DMS114 treated with DMSO at 0.1 percent for 48 hours (cell line): ENCODE measurements around the gene DENND11.

Experiments used
- DNase-seq: peaks from one replicate; lab custom pipeline; 2025; ENCODE audit not compliant: unreplicated experiment; lab: John Stamatoyannopoulos, UW

Gene DENND11, protein sequence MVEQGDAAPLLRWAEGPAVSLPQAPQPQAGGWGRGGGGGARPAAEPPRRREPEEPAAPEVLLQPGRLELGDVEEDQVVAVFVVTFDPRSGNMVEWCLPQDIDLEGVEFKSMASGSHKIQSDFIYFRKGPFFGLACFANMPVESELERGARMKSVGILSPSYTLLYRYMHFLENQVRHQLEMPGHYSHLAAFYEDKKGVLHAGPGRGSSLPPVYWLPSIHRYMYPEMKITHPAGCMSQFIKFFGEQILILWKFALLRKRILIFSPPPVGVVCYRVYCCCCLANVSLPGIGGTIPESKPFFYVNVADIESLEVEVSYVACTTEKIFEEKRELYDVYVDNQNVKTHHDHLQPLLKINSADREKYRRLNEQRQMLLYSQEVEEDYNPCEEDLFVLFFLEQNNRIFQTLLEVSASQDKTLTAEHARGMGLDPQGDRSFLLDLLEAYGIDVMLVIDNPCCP

DNA sequence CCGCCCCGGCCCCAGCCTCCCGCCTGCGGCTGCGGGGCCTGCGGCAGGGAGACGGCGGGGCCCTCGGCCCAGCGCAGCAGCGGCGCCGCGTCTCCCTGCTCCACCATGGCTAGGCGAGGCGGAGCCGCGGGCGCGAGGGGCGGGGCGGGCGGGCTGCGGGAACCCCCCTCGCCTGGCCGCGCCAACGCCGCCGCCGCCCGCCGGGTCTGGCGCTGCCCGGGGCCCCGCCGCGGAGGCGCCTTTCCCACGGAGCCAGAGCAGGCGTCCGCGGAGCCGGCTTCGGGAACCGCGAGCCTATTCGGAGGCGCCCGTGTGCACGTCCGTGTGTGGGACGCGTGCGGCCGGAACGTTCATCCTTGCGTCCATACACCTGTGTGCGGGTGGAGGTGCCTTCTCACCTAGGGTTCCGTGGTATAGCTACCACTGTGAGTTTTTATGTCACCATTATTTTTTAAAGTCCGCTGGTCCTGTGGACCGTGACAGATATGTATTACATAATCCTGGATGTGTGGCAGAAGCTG lies at the start of gene DENND11:
TSS of gene DENND11 (minus strand) at position 120 of the 521 bp plus-strand sequence. CDS start at position 107, 13 bp downstream.
- DNase-seq, result no peak

DNA sequence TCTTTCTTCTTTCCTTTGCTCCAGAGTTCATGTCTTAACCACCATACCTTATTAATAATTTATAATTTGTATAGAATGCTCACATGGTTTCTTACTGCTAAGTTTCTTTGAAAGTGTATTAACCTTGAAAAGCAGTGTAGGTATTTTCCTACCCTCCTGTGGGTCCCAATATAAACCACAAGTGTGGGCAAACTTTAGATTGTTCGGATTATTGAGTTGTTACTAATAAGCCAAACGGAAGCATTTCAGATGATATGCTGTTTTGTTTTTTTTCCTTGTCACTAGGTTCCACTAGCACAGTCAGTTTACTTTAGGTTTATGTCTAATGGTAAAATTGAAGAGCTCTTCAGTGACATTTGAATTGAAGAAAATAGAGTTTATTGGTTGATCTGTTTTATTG lies 46.4 kb upstream of the DENND11 start:
- DNase-seq, result no peak

DNA sequence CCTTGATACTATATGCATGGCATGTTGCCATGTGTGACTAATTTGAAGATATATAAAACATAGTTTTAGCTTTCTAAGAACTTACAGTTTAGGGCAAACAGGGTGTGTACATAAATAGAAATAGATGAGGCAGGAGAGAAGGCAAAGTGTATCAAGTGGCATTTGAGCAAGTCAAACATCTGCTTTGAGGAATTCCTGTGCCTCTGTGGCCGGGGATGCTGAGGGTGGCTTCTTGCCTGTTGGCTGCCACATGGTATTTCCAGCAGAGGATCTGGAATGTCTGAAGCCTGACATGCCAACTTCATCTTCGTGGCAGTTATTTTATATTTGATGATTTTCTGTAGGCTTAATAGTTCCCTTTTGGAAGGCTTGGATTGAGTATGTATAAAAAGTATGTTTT lies 42.2 kb upstream of the DENND11 start:
- no peak for DNase-seq

DNA sequence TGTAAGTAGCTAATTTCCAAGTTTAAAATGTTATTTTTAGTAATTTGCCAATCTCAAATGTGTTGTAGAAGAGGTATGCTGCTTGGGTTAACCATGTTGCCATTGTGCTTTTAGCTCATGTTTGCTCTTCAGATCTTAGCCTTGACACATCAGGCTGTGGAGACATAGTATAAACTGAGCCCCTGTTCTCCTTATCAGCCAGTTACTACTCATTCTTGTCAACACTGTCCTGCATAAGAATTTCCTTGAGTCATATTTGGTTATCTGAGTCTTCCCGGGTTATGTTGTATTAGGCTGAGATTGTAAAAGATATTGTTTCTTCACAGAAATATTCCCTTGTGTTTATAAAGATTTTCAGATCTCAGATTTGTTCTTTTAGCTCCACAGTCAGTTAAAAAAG lies 40.3 kb upstream of the DENND11 start:
- no peak for DNase-seq

DNA sequence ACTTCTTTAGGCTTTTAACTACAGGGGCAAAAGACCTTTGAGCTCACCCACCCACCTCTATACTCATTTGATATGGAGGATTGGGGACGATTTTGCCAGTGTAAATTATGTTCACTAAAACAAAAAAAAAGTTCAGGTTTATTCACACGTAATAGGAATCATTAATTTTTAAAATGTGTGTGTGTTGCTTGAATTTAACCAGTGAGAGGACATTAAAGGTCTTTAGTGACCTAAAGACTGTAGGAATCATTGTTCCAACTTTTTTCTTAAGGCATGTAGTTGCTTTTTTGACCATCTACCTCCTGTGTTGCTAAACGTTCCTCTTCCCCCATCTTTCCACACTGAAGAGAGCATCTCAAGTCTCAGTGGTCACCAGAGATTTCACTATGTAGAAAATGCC lies 37.3 kb upstream of the DENND11 start:
- DNase-seq, result no peak

DNA sequence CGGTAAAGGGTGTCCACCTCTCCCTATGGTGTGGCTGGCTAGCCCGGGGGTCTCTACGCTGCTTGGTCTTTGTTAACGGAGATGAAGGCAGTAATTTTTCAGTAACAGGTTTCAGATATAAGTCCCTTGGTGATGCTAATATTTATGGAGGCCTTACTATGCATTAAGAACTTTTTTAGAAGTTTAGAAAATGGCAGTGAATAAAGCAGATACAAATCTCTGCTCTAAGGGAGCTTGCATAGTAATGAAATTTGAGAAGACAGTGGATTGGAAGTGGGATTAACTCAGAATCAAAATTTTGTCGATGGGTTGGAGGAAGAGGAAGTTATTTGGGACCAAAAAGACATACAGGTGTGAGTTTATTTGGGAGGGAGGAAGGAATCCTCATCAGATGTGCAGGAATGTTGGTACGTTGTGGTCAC lies 36.6 kb upstream of the DENND11 start:
- no peak for DNase-seq

DNA sequence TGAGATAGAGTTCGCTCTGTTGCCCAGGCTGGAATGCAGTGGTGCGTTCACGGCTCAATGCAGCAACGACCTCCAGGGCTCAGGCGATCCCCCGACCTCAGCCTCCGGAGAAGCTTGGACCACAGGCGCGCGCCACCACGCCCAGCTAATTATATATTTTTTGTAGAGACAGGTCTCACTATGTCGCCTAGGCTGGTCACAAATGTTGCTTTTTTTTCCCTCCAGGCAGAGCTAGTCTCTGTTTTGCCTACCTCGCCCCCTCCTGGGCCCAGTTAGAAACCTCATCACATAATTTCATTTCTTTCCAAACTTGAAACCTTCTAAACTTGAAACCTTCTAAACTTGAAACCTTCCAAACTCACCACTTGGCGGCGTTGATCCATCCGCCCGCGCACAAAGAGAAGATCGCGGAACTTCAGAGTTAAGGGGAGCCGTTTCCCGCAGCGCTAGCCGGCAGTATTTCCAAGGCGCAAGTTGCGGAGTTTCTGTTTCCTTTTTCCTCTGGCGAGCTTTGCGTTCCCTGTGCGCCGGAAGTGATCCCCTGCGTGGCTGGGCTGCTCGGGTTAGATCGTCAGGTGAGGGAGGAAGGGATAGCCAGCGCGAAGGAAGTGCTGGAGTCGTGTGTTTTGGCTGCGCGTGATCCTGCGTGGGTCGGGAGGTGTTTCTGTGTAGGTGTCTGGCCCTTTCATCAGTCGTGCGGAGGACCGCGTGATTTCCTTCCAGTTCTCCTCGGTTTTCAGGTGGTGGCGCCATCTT lies 36.0 kb upstream of the DENND11 start, which contains the start of gene SSBP1:
TSS of gene SSBP1 (plus strand) at position 523 of the 756 bp plus-strand sequence. CDS start 809 bp downstream, outside the sequence.
- peak; percentile 97 for DNase-seq

DNA sequence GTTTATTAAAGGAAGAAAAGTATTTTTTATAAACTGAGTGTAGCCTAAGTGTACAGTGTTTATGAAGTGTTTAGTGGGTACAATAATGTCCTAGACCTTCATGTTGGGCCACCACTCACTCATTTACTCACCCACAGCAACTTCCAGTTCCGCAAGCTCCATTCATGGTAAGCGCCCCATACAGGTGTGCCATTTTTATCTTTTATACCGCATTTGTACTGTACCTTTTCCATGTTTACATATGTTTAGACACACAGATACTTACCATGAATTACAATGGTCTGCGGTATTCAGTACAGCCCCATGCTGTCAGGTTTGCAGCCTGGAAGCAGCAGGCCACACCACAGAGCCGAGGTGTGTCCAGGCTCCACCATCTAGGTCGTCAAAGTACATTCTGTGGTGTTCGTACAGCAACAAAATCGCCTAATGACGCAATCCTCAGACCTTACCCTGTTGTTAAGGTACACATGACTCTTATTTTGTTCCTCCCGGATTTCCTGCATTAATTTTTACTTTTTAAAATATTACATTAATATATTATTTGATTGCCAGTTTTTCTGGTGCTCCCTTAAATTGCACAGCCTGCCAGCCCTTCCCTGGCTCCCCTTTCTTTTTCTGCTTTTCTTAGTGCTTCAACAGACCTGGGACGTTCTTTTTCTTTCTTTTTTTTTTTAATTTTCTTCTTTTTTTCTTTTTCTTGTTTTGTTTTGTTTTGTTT lies 35.3 kb upstream of the DENND11 start:
- no peak for DNase-seq

DNA sequence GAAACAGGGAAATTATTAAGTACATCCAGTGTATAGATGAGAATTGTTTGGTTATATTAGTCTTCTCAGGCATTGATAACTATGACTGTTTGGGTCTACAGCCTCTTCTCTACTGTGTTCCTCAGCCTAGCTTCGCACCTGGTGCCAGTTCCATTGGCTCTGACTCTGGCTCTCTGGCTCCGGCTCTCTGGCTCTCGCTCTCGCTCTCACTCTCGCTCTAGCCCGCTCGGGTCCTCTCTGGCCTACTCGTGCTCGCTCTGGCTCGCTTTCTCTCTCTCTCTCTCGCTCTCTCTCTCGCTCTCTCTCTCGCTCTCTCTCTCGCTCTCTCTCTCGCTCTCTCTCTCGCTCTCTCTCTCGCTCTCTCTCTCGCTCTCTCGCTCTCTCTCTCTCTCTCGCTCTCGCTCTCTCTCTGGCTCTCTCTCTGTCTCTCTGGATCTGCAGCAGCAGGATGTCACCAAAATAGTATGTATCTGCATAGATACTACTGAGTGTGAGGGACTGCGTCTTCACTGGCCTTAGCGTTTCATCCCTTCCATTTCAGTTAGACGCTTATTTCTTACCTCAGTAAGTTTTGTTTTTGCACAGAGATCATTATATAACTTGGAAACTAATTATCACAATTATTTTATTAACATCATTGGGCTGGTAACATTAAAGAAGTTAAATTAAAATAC lies 29.6 kb upstream of the DENND11 start:
- DNase-seq, result no peak

DNA sequence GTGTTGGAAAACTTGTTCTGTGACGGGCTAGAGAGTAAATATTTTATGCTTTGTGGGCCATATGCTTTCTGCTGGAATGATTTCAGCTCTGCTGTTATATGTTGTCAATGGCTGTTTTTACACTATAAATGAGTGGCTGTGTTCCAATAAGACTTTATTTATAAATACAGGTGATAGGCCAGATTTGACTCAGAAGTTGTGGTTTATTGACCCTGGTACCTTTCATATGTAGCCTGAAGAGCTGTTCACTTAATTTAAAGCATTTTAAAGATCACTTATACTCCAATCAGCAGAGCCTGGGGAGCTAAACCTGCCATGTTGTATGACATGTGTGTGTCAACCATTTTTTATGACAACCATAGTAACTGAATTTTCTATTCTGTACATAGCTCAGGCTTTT lies 27.1 kb upstream of the DENND11 start:
- DNase-seq, result no peak

DNA sequence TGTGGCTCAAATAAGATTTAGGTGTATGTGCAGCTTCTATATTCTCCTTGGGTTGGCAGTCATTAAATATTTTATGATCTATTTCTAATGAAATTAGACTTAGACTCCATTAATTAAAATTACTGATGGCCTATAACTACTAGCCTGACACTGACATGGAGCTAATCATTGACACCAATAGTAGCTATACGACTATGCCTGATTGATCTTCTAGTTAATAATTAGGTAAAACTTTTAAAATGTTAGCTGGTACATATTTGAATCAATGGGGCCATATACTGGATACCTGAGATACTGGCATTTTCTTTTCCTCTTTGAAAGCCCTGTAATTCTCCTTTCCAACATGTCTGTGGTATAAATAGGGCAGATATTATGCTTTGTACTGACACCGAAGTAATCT lies 20.6 kb upstream of the DENND11 start:
- no peak for DNase-seq

DNA sequence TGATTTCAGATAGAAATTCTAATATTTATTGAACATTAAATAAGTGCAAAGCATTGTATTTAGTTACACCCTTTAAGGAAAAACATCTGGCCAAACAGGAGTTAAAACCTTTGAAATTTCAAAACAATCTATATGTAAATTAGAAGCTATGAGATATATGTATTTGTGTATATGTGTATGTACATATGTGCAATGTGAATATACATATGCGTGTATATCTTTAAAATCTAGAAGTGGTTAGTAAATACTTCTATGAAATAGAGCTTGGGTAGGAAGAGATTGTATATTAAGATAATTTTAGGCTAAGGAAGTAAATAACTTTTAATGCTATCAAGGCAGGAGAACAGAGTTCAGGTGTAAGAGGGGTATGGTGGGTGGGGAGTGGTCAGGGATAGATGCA lies 15.5 kb upstream of the DENND11 start:
- no peak for DNase-seq

DNA sequence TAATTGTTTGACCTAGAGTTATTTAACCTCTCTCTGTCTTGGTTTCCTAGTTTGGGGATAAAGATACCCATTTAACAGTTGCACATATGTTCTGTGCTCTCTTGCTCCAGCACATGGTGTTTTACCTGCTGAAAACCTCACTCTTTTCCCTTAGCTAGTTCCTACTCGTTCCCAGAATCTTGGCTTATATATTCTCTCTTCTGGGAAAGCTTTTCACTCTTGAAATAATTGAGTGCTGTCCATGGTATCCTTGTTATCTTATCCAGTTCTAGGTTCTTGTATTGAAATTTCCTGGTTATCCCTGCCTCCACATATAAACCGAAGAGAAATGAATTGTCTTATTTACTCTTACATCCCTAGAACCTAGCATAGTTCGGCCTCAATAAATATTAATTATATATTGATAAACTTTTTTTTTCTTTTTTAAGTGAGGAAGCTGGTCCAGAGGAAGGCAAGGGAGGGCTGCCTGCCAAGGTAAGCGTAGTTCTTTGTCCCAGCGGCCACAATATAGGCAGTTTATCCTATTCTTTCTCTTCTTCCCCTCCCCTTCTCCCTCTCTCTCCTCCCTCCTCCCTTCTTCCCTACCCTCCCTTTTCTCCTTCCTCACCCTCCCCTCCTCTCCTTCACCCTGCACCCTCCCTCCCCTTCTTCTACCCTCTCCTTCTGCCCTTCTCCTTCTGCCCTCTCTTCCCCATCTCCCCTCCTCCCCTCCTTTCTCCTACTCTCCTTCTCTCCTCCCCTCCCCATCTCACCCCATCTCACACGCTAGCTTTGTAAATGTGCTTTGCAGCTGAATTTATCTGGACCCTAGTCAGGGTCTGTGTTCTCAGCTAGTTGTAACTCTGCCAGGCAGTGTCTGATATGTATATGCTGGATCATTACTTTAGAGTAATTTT lies 14.1 kb upstream of the DENND11 start:
- no peak for DNase-seq

DNA sequence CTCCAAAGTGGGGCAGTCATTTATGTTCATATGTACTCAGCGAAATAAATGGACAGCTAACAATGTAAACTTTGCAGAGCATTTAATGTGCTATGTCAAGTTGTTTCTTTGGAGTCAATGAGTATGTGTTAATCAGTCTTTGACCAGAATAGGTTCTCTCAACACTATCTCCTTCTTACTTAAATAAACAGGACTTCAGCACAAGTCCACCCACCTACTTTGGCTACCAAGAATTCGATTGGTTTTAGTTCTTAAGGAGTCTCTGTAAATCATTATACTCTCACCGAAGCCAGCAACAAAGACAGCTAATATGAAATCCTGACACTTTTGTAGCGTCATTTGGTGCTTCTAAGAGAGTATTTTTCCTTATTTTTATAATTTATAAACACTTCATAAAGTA lies 13.1 kb upstream of the DENND11 start:
- DNase-seq, result no peak

DNA sequence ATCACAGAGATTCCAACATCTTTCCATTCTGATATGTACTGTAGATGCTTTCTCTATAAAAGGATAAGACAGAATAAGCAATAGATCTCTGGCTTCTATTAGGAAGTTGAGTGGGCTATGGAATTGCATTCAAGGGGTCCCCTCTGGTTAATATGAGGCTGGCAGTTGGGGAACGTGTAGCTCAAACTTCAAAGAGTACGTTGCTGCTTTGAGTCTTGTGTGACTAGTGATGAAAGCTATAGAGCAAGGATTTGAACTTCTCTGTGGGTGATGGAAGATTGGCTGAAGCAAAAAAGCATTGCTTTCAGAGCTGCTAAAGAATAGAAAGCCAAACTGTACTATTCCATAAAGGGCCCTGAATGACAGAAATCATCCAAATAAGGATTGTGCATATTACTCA lies 12.6 kb upstream of the DENND11 start:
- no peak for DNase-seq

DNA sequence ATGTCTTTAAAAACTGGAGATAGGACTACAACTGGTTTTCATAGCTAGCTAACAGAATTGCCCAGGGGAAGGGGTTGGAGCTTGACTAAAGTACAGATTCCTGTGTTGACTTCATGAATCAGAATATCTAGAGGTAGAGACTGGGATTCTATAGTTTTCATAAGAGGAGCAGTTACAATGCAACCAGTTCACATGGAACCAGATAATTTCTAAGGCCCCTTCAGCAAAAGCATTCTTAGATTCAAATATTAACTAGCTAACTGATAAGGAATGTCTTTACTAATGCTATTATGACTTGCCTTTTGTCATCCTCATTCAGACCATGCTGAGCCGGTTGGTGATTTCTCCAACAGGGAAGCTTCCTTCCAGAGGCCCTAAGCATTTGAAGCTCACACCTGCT lies 11.9 kb upstream of the DENND11 start:
- DNase-seq, result no peak

DNA sequence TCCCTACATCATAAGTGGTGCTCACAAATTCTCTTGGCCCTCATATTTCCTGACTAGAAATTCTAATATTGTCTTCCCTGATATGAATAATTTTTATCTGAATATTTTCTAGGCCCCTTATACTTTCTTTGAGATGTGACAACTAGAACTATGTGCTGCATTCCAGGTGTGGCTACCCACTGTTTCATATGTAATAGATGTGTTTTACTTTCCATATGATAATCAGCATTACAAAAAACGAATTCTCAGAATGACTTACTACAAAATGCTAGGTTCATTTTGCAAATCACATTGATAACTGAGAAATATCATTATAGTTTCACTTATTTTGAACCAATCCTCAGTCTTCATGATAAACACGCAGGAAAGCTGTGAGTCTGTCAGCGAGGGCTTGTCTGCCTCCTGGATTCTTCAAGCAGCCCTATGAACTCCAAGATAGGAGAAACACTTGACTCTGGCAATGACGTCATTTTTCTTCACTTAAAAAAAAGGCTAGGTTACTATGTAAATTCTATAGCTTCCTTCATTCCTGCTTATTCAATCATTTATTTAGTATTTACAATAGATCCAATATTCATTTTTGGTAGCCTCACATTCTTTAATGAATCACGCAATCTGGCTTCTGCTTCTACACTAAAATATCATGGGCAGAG lies 10.8 kb upstream of the DENND11 start:
- no peak for DNase-seq

DNA sequence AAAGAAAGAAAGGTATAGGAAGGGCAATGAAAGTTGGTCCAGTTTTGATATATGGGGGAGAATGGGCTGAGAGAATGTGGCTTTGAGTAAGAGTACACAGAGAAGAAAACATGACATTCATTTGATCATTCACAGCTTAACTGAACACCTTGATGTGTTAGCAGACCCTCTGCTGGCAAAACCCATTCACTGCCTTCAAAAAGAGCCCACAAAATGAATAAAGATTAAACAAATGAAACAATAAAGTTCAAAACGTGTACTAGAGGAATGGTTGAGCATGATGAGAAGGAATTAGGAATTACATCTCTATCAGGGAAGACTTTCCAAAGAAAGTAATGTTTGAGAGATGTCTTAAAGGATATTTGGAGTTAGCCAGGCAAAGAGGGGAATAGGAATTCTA lies 8.3 kb upstream of the DENND11 start:
- DNase-seq, result no peak

DNA sequence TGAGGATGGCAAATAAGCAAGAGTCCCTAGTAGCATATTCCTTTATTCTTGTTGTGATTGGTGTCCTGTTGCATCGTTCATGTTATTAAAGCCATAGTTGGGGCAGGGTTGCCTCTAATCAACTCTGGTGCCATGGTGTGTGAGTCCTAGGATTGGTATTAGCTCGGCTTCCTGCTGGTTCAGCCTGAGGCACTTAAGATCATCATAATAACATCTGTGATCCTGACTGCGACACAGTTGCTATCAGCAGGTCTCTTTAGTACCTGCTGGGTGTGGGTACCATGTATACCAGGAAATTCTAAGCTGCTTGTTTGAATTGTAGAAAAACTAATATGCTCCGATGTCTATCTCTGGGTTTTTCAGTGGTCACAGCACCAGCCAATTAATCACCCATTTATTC lies 7.8 kb upstream of the DENND11 start:
- DNase-seq, result no peak
